ENCODE data around the gene PARM1. TPM values are rescaled to one million over a fixed set of nuclear protein-coding genes. Genes with fewer than 3 reads are reported as not detected.

The PARM1 gene
- total and polyA plus RNA-seq, 2 experiments from 2014 or later = 4.9 to 10.4 TPM

DNA sequence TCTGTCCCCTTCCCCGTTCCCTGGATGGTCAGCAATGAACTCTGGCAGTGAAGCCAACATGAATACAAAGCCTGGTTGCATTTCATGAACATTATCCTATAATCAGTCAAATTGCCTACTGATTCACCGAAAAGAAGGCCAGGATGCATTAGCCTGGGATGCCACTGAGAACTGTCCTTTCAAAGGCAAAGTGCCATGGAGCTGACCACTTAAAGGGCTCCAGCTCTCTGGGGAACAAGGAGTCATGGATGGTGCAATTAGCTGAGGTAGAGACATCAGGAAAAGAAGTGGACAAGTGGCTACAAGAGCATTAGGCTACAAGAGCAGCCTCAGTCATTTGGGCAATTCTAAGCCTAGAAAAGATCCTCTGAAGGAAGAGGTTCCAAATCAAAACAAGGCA, 69.0 kb downstream of the PARM1 start (continued):
- TF ChIP-seq, protein P1, sequence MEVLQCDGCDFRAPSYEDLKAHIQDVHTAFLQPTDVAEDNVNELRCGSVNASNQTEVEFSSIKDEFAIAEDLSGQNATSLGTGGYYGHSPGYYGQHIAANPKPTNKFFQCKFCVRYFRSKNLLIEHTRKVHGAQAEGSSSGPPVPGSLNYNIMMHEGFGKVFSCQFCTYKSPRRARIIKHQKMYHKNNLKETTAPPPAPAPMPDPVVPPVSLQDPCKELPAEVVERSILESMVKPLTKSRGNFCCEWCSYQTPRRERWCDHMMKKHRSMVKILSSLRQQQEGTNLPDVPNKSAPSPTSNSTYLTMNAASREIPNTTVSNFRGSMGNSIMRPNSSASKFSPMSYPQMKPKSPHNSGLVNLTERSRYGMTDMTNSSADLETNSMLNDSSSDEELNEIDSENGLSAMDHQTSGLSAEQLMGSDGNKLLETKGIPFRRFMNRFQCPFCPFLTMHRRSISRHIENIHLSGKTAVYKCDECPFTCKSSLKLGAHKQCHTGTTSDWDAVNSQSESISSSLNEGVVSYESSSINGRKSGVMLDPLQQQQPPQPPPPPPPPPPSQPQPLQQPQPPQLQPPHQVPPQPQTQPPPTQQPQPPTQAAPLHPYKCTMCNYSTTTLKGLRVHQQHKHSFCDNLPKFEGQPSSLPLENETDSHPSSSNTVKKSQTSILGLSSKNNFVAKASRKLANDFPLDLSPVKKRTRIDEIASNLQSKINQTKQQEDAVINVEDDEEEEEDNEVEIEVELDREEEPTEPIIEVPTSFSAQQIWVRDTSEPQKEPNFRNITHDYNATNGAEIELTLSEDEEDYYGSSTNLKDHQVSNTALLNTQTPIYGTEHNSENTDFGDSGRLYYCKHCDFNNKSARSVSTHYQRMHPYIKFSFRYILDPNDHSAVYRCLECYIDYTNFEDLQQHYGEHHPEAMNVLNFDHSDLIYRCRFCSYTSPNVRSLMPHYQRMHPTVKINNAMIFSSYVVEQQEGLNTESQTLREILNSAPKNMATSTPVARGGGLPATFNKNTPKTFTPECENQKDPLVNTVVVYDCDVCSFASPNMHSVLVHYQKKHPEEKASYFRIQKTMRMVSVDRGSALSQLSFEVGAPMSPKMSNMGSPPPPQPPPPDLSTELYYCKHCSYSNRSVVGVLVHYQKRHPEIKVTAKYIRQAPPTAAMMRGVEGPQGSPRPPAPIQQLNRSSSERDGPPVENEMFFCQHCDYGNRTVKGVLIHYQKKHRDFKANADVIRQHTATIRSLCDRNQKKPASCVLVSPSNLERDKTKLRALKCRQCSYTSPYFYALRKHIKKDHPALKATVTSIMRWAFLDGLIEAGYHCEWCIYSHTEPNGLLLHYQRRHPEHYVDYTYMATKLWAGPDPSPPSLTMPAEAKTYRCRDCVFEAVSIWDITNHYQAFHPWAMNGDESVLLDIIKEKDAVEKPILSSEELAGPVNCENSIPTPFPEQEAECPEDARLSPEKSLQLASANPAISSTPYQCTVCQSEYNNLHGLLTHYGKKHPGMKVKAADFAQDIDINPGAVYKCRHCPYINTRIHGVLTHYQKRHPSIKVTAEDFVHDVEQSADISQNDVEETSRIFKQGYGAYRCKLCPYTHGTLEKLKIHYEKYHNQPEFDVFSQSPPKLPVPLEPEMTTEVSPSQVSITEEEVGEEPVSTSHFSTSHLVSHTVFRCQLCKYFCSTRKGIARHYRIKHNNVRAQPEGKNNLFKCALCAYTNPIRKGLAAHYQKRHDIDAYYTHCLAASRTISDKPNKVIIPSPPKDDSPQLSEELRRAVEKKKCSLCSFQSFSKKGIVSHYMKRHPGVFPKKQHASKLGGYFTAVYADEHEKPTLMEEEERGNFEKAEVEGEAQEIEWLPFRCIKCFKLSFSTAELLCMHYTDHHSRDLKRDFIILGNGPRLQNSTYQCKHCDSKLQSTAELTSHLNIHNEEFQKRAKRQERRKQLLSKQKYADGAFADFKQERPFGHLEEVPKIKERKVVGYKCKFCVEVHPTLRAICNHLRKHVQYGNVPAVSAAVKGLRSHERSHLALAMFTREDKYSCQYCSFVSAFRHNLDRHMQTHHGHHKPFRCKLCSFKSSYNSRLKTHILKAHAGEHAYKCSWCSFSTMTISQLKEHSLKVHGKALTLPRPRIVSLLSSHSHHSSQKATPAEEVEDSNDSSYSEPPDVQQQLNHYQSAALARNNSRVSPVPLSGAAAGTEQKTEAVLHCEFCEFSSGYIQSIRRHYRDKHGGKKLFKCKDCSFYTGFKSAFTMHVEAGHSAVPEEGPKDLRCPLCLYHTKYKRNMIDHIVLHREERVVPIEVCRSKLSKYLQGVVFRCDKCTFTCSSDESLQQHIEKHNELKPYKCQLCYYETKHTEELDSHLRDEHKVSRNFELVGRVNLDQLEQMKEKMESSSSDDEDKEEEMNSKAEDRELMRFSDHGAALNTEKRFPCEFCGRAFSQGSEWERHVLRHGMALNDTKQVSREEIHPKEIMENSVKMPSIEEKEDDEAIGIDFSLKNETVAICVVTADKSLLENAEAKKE (CRISPR knock-in tag; IDR thresholded peaks at IDR 0.05) = no peak

DNA sequence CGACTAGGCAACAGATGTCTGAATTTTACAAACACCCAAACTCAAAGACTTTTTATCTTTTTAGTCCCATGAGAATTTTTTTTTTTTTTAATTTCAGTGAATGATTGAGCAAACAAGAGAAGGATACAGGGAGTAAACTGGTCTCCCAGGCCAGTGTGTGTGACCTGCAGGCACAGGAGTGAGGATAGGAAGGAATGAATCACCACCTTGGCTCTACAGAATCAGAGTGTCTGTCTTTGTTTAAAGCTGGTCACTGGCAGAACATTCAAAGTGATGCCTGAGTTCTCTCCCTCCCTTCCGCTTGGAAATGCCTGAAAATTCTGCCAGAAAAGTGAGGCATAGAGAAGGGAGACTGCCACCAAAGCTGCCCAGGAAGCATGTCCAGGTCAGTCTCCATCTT, 69.5 kb downstream of the PARM1 start:
- H3K4me3 ChIP-seq = no peak overlapping the region
- peaks cover 13% of the 10 kb centered on the region; the same call in 2 of the 3 replicates for H3K36me3 Mint-ChIP-seq (ENCODE audit: low read depth)
- no peak for DNase-seq (ENCODE audit: low spot score)
- H3K79me2 ChIP-seq (replicated peaks; ENCODE audit: insufficient read depth) = no peaks in the 10 kb centered on the region
- no peak overlapping the region for H3K4me2 ChIP-seq
- H3K27ac Mint-ChIP-seq = no peak overlapping the region
- H3K27me3 Mint-ChIP-seq (ENCODE audit: insufficient read depth, low read depth, poor library complexity) = peaks cover 2% of the 10 kb centered on the region
- H2AFZ ChIP-seq = no peak overlapping the region
- H3K27ac ChIP-seq (ENCODE audit: low read depth) = no peak overlapping the region
- H3F3A ChIP-seq (replicated peaks; ENCODE audit: low read depth) = no peaks in the 10 kb centered on the region
- H3K4me3 Mint-ChIP-seq = no peak overlapping the region
- H3K9me3 Mint-ChIP-seq = peaks cover 13% of the 10 kb centered on the region
- no peaks in the 10 kb centered on the region for H3K36me3 ChIP-seq (ENCODE audit: insufficient read depth)
- H3K4me1 Mint-ChIP-seq = peaks cover 4% of the 10 kb centered on the region
- H3K27me3 ChIP-seq (ENCODE audit: insufficient read depth) = no peaks in the 10 kb centered on the region
- H3K4me1 ChIP-seq (ENCODE audit: insufficient read depth) = 0 out of 2 replicates have a peak, but pooled peaks cover 3% of the 10 kb centered on the region
- no peak for ATAC-seq
- peaks cover 7% of the 10 kb centered on the region for H3K9me2 ChIP-seq (ENCODE audit: insufficient read depth)
- H4K20me1 ChIP-seq (replicated peaks; ENCODE audit: insufficient read depth) = no peaks in the 10 kb centered on the region
- TF ChIP-seq EZH2 (IDR thresholded peaks at IDR 0.05; ENCODE audit: low read depth, unreplicated experiment) (no peak), STAT1 (IDR thresholded peaks at IDR 0.05; ENCODE audit: unreplicated experiment) (no peak), ZNF114 (CRISPR knock-in tag; IDR thresholded peaks at IDR 0.05) (no peak), POLR2AphosphoS5 (IDR thresholded peaks at IDR 0.05; ENCODE audit: low read depth) (no peak), CREB1 (CRISPR knock-in tag; IDR thresholded peaks at IDR 0.05; ENCODE audit: low read depth) (no peak), JUNB (IDR thresholded peaks at IDR 0.05; ENCODE audit: unreplicated experiment) (no peak), ZNF331 (CRISPR knock-in tag; IDR thresholded peaks at IDR 0.05; ENCODE audit: low read depth) (no peak), EZH2phosphoT487 (IDR thresholded peaks at IDR 0.05; ENCODE audit: unreplicated experiment) (no peak)
- TF ChIP-seq, protein P2, sequence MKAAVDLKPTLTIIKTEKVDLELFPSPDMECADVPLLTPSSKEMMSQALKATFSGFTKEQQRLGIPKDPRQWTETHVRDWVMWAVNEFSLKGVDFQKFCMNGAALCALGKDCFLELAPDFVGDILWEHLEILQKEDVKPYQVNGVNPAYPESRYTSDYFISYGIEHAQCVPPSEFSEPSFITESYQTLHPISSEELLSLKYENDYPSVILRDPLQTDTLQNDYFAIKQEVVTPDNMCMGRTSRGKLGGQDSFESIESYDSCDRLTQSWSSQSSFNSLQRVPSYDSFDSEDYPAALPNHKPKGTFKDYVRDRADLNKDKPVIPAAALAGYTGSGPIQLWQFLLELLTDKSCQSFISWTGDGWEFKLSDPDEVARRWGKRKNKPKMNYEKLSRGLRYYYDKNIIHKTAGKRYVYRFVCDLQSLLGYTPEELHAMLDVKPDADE (IDR thresholded peaks at IDR 0.05) = no peak
- TF ChIP-seq, protein P3, sequence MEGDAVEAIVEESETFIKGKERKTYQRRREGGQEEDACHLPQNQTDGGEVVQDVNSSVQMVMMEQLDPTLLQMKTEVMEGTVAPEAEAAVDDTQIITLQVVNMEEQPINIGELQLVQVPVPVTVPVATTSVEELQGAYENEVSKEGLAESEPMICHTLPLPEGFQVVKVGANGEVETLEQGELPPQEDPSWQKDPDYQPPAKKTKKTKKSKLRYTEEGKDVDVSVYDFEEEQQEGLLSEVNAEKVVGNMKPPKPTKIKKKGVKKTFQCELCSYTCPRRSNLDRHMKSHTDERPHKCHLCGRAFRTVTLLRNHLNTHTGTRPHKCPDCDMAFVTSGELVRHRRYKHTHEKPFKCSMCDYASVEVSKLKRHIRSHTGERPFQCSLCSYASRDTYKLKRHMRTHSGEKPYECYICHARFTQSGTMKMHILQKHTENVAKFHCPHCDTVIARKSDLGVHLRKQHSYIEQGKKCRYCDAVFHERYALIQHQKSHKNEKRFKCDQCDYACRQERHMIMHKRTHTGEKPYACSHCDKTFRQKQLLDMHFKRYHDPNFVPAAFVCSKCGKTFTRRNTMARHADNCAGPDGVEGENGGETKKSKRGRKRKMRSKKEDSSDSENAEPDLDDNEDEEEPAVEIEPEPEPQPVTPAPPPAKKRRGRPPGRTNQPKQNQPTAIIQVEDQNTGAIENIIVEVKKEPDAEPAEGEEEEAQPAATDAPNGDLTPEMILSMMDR (conservative IDR thresholded peaks at IDR 0.05; ENCODE audit: low read depth in 2 of 2) = no peak
- TF ChIP-seq, protein P4, sequence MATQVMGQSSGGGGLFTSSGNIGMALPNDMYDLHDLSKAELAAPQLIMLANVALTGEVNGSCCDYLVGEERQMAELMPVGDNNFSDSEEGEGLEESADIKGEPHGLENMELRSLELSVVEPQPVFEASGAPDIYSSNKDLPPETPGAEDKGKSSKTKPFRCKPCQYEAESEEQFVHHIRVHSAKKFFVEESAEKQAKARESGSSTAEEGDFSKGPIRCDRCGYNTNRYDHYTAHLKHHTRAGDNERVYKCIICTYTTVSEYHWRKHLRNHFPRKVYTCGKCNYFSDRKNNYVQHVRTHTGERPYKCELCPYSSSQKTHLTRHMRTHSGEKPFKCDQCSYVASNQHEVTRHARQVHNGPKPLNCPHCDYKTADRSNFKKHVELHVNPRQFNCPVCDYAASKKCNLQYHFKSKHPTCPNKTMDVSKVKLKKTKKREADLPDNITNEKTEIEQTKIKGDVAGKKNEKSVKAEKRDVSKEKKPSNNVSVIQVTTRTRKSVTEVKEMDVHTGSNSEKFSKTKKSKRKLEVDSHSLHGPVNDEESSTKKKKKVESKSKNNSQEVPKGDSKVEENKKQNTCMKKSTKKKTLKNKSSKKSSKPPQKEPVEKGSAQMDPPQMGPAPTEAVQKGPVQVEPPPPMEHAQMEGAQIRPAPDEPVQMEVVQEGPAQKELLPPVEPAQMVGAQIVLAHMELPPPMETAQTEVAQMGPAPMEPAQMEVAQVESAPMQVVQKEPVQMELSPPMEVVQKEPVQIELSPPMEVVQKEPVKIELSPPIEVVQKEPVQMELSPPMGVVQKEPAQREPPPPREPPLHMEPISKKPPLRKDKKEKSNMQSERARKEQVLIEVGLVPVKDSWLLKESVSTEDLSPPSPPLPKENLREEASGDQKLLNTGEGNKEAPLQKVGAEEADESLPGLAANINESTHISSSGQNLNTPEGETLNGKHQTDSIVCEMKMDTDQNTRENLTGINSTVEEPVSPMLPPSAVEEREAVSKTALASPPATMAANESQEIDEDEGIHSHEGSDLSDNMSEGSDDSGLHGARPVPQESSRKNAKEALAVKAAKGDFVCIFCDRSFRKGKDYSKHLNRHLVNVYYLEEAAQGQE (IDR thresholded peaks at IDR 0.05; ENCODE audit: unreplicated experiment) = no peak
